H9 (cell line): ENCODE data around the gene KRTAP12-1. TPM values are rescaled to one million over a fixed set of nuclear protein-coding genes. Genes with fewer than 3 reads are reported as not detected.
"Not testable (repeated sequence)": the region's sequence is repeated elsewhere in the genome, so short reads cannot be mapped to it uniquely, and the experiment has no call there.

ENCODE experiments used
- DNase-seq: peaks from one replicate; pipeline ENCODE4 v3.0.0-alpha.2; 2017
- H2AFZ ChIP-seq: one replicate; pipeline ENCODE4 v1.6.1; 2013; ENCODE audit warnings: mild to moderate bottlenecking, low read length, control low read depth, moderate library complexity
- H2AK5ac ChIP-seq: 2 replicates; pipeline ENCODE4 v1.6.1; 2013; ENCODE audit warnings: low read length, control low read depth, mixed read lengths; ENCODE audit not compliant: insufficient read length
- H2BK120ac ChIP-seq: one replicate; pipeline ENCODE4 v1.6.1; 2013; ENCODE audit warnings: low read depth, mild to moderate bottlenecking, low read length, control low read depth, inconsistent platforms; ENCODE audit not compliant: poor library complexity, severe bottlenecking
- H2BK12ac ChIP-seq: 2 replicates; pipeline ENCODE4 v1.6.1; 2013; ENCODE audit warnings: low read length, control low read depth, mixed read lengths, low read depth; ENCODE audit not compliant: insufficient read length
- H2BK15ac ChIP-seq: 2 replicates; pipeline ENCODE4 v1.6.1; 2013; ENCODE audit warnings: low read depth, low read length, control low read depth
- H2BK20ac ChIP-seq: one replicate; pipeline ENCODE4 v1.6.1; 2013; ENCODE audit warnings: low read depth, mild to moderate bottlenecking, low read length, control low read depth, inconsistent platforms; ENCODE audit not compliant: poor library complexity, severe bottlenecking
- H2BK5ac ChIP-seq: 2 replicates; pipeline ENCODE4 v1.6.1; 2013; ENCODE audit warnings: low read length, control low read depth, mixed read lengths; ENCODE audit not compliant: insufficient read length
- H3K14ac ChIP-seq: 2 replicates; pipeline ENCODE4 v1.6.1; 2013; ENCODE audit warnings: low read length, control low read depth; ENCODE audit not compliant: insufficient read depth
- H3K18ac ChIP-seq: 2 replicates; pipeline ENCODE4 v1.6.1; 2013; ENCODE audit warnings: low read depth, mild to moderate bottlenecking, mixed read lengths, low read length, control low read depth; ENCODE audit not compliant: insufficient read length
- H3K23ac ChIP-seq: 2 replicates; pipeline ENCODE4 v1.6.1; 2013; ENCODE audit warnings: low read length, control low read depth, mixed read lengths, low read depth; ENCODE audit not compliant: insufficient read length
- H3K23me2 ChIP-seq: 2 replicates; pipeline ENCODE4 v1.6.1; 2013; ENCODE audit warnings: low read depth, mild to moderate bottlenecking, mixed read lengths, low read length, control low read depth; ENCODE audit not compliant: insufficient read length, poor library complexity, severe bottlenecking
- H3K27ac ChIP-seq: 2 replicates; pipeline ENCODE4 v1.5.1; 2013; ENCODE audit warnings: low read length, control low read depth, mixed read lengths, low read depth; ENCODE audit not compliant: insufficient read length
- H3K27me3 ChIP-seq: 2 replicates; pipeline ENCODE4 v1.6.1; 2013; ENCODE audit warnings: low read length, control low read depth, inconsistent platforms; ENCODE audit not compliant: insufficient read depth
- H3K4ac ChIP-seq: 2 replicates; pipeline ENCODE4 v1.6.1; 2013; ENCODE audit warnings: low read depth, mild to moderate bottlenecking, control low read depth, inconsistent platforms, low read length, moderate library complexity
- H3K4me1 ChIP-seq: 2 replicates; pipeline ENCODE4 v1.6.1; 2013; ENCODE audit warnings: low read length, control low read depth, inconsistent platforms; ENCODE audit not compliant: insufficient read depth
- H3K4me2 ChIP-seq: 2 replicates; pipeline ENCODE4 v1.6.1; 2013; ENCODE audit warnings: low read length, control low read depth, mixed read lengths; ENCODE audit not compliant: insufficient read length, insufficient read depth
- H3K56ac ChIP-seq: 2 replicates; pipeline ENCODE4 v1.6.1; 2013; ENCODE audit warnings: low read depth, mild to moderate bottlenecking, mixed read lengths, low read length, control low read depth; ENCODE audit not compliant: insufficient read length
- H3K79me1 ChIP-seq: 2 replicates; pipeline ENCODE4 v1.6.1; 2013; ENCODE audit warnings: low read depth, mild to moderate bottlenecking, moderate library complexity, low read length, control low read depth, inconsistent platforms; ENCODE audit not compliant: insufficient read depth, poor library complexity, severe bottlenecking
- H3K79me2 ChIP-seq: 2 replicates; pipeline ENCODE4 v1.6.1; 2013; ENCODE audit warnings: low read length, control low read depth, inconsistent platforms; ENCODE audit not compliant: insufficient read depth
- H3K9ac ChIP-seq: 2 replicates; pipeline ENCODE4 v1.6.1; 2013; ENCODE audit warnings: low read length, control low read depth, mixed read lengths; ENCODE audit not compliant: insufficient read length; ENCODE audit errors: extremely low read depth
- H3K9me3 ChIP-seq: one replicate; pipeline ENCODE4 v1.6.1; 2013; ENCODE audit warnings: low read depth, low read length, inconsistent platforms; ENCODE audit not compliant: control insufficient read depth
- H3T11ph ChIP-seq: one replicate; pipeline ENCODE4 v1.6.1; 2013; ENCODE audit warnings: mild to moderate bottlenecking, low read length, control low read depth, inconsistent platforms
- H4K20me1 ChIP-seq: one replicate; pipeline ENCODE4 v1.6.1; 2013; ENCODE audit not compliant: control insufficient read depth, insufficient read length, insufficient read depth
- H4K5ac ChIP-seq: 2 replicates; pipeline ENCODE4 v1.6.1; 2013; ENCODE audit warnings: low read depth, mild to moderate bottlenecking, mixed read lengths, low read length, control low read depth; ENCODE audit not compliant: insufficient read length
- H4K8ac ChIP-seq: replicated peaks from 2 replicates; pipeline ENCODE4 v1.6.1; 2013; ENCODE audit warnings: low read length, control low read depth, mixed read lengths, low read depth; ENCODE audit not compliant: insufficient read length
- H4K91ac ChIP-seq: 2 replicates; pipeline ENCODE4 v1.6.1; 2013; ENCODE audit warnings: low read depth, mild to moderate bottlenecking, moderate library complexity, mixed read lengths, low read length, control low read depth; ENCODE audit not compliant: insufficient read length
- H3K27ac Mint-ChIP-seq, 3 experiments: 2 replicates in 2 of 3; 3 replicates in 1 of 3; pipeline ENCODE4 v1.8.0; 2020 to 2021; ENCODE audit warnings: mixed read lengths in 3 of 3, mild to moderate bottlenecking in 1 of 3, moderate library complexity in 1 of 3
- H3K27me3 Mint-ChIP-seq: 2 replicates; pipeline ENCODE4 v1.8.0; 2021; ENCODE audit warnings: low read depth, mild to moderate bottlenecking, moderate library complexity, mixed read lengths
- H3K36me3 Mint-ChIP-seq, 3 experiments: 2 replicates in 2 of 3; 3 replicates in 1 of 3; pipeline ENCODE4 v1.8.0; 2020 to 2021; ENCODE audit warnings: low read depth in 3 of 3, mixed read lengths in 3 of 3; ENCODE audit not compliant: insufficient read depth in 1 of 3
- H3K4me1 Mint-ChIP-seq, 2 experiments: 2 replicates each; pipeline ENCODE4 v1.8.0; 2020; ENCODE audit warnings: mixed read lengths in 2 of 2
- H3K4me3 Mint-ChIP-seq, 2 experiments: 2 replicates in 1 of 2; 3 replicates in 1 of 2; pipeline ENCODE4 v1.8.0; 2020 to 2021; ENCODE audit warnings: mild to moderate bottlenecking in 2 of 2, mixed read lengths in 2 of 2, moderate library complexity in 1 of 2
- H3K9me3 Mint-ChIP-seq, 2 experiments: 2 replicates in 1 of 2; 3 replicates in 1 of 2; pipeline ENCODE4 v1.8.0; 2020; ENCODE audit warnings: mild to moderate bottlenecking in 2 of 2, mixed read lengths in 2 of 2, moderate library complexity in 1 of 2
- CTCF ChIP-seq: fragments of 200-600 bp; sonication (generic); conservative IDR thresholded peaks from 3 replicates; pipeline ENCODE4 v1.8.0; 2021; ENCODE audit warnings: antibody characterized with exemption, mild to moderate bottlenecking
- WGBS: extraction: QIAGEN DNeasy Blood & Tissue Kit; methylation state at CpG from one replicate; pipeline ENCODE4 v1.1.7; 2013; ENCODE audit warnings: missing lambda C conversion rate, low lambda C conversion rate, mixed read lengths; ENCODE audit not compliant: insufficient read length; ENCODE audit errors: extremely low coverage; 5-methylcytosine and 5-hydroxymethylcytosine counted together
- total RNA-seq: library from RNA; stranded (reverse); gene quantifications from 2 replicates; pipeline ENCODE4 v1.2.1, GENCODE V29; 2021

The KRTAP12-1 gene
- total RNA-seq, 1 experiment from 2014 or later = not detected

GRCh38 chr21:44639331-44639655 is 42.7 kb downstream of the KRTAP12-1 start:
- peaks cover 12% of the 10 kb centered on the region for H3K27me3 Mint-ChIP-seq
- Histone ChIP-seq H2AK5ac (no peak overlapping the region), H3K56ac (no peak overlapping the region), H4K5ac (no peak overlapping the region), H2AFZ (no peak overlapping the region), H3K4me1 (no peaks in the 10 kb centered on the region), H2BK20ac (no peak overlapping the region), H4K20me1 (no peaks in the 10 kb centered on the region), H4K8ac (no peak overlapping the region), H3K27me3 (no peaks in the 10 kb centered on the region), H3K27ac (no peak overlapping the region), H2BK5ac (no peak overlapping the region), H3K79me2 (no peaks in the 10 kb centered on the region), H3K23ac (no peak overlapping the region), H3K4me2 (no peak overlapping the region), H3T11ph (no peak overlapping the region), H3K18ac (no peak overlapping the region), H3K4ac (no peak overlapping the region), H2BK120ac (no peak overlapping the region), H2BK12ac (no peak overlapping the region), H3K14ac (no peak overlapping the region), H4K91ac (no peak overlapping the region), H3K23me2 (no peaks in the 10 kb centered on the region), H3K79me1 (no peaks in the 10 kb centered on the region), H2BK15ac (no peak overlapping the region), H3K9me3 (no peaks in the 10 kb centered on the region), H3K9ac (no peak overlapping the region)
- peaks cover 0 to 6% (median 5%) of the 10 kb centered on the region in 3 experiments; a peak in 4 of 7 replicates for H3K36me3 Mint-ChIP-seq
- peaks cover 7 to 11% of the 10 kb centered on the region in 2 experiments for H3K9me3 Mint-ChIP-seq
- no peak for DNase-seq
- no CpG with 5 or more reads among the region's 12 CpGs for WGBS
- peaks cover 9 to 11% of the 10 kb centered on the region in 2 experiments for H3K4me1 Mint-ChIP-seq
- no peak overlapping the region for H3K4me3 Mint-ChIP-seq
- TF ChIP-seq CTCF = no peak
- H3K27ac Mint-ChIP-seq = peak overlapping the region in 1 of 3 experiments; percentile 71; a peak in 1 of 7 replicates

DNA sequence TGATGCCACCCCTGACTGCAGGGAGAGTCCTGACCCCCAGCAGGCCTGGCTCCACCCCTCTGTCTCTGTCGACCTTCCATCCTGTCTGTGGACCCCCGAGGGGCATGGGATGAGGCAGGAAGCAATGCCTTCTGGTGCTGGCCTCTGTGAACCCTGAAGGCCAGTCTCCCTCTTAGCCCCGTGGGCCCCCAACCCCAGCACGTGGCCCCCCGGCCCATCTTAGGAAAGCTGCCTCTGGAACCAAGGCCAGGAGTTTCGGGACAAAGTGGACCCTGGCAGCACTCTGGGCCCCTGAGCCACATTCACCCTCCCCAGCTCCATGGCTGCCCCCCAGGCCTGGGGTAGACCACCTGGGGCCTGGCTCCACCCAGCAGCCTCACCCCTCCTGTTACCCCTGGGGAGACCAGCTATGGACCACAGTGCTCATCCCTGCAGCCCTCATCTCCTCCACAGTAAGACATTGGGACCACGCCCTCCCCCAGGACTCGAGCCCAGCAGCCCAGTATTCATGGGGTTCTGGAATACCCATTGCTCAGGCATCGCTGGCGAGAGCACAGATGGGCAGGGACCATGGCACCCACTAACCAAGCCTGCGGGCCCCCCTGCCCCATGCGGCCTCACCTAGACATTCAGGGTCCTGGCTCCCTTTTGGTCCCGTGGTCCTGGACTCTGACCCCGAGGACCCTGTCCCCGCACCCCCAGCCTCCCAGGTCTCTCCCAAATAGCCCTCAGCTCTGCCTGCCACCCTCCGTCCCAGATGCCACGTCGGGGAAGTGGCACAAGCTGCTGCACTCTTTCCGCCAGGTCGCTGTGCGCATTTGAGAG is 43.2 kb downstream of the KRTAP12-1 start:
- H3K79me1 ChIP-seq, H2BK5ac ChIP-seq, H2AFZ ChIP-seq, H3K27ac ChIP-seq, H2BK15ac ChIP-seq, H4K20me1 ChIP-seq, H3K9ac ChIP-seq, H3K9me3 ChIP-seq, H3K27me3 ChIP-seq, H3T11ph ChIP-seq, H3K56ac ChIP-seq, H3K36me3 Mint-ChIP-seq, H3K79me2 ChIP-seq, DNase-seq, H3K4me2 ChIP-seq, H2BK12ac ChIP-seq, H2BK20ac ChIP-seq, H3K23me2 ChIP-seq, H2AK5ac ChIP-seq, H3K18ac ChIP-seq, H4K8ac ChIP-seq, H3K4me1 ChIP-seq, H3K9me3 Mint-ChIP-seq, H3K14ac ChIP-seq, H3K4ac ChIP-seq, H2BK120ac ChIP-seq, H4K91ac ChIP-seq, H3K23ac ChIP-seq, H4K5ac ChIP-seq, H3K4me3 Mint-ChIP-seq: not testable (repeated sequence)
- Mint-ChIP-seq H3K27me3 (peaks cover 10% of the 10 kb centered on the region), H3K27ac (peak overlapping the region in 1 of 3 experiments; percentile 71; a peak in 1 of 7 replicates), H3K4me1 (peaks cover 9 to 11% of the 10 kb centered on the region in 2 experiments)
- WGBS = no CpG with 5 or more reads among the region's 21 CpGs
